K562 (cell line): ENCODE measurements around the gene TDRD10.

Experiments
- CTCF ChIP-seq, 3 experiments: IDR thresholded peaks in 2 of 3; conservative IDR thresholded peaks in 1 of 3; 2 replicates each; pipeline ENCODE4 v1.5.1; 2011 to 2012; ENCODE audit warnings: low read length in 3 of 3, mild to moderate bottlenecking in 3 of 3, control low read depth in 2 of 3, improper control_type of control experiment in 1 of 3, inconsistent platforms in 1 of 3, low read depth in 1 of 3, mixed read lengths in 1 of 3, moderate library complexity in 1 of 3; ENCODE audit not compliant: insufficient read depth in 2 of 3
- E2F5 ChIP-seq: sonication (generic); formaldehyde crosslinking; IDR thresholded peaks from 2 replicates; pipeline ENCODE4 v1.8.0; 2022; ENCODE audit warnings: mild to moderate bottlenecking, missing genetic modification reagents
- POLR2AphosphoS5 ChIP-seq: IDR thresholded peaks from 2 replicates; pipeline ENCODE4 v1.6.1; 2011; ENCODE audit warnings: mild to moderate bottlenecking, low read depth, low read length, moderate library complexity; ENCODE audit not compliant: control insufficient read depth, insufficient read depth
- SETDB1 ChIP-seq: IDR thresholded peaks from one replicate; pipeline ENCODE4 v1.6.1; 2012; ENCODE audit warnings: low read length, control low read depth, inconsistent platforms
- SRF ChIP-seq, 2 experiments: fragments of 250-450, 450-650 bp in 1 of 2; sonication (Bioruptor Pico) in 1 of 2; sonication (generic) in 1 of 2; formaldehyde crosslinking; IDR thresholded peaks; 2 replicates each; pipeline versions ENCODE4 v1.5.0 to v1.5.1; 2020 to 2022; ENCODE audit warnings: mild to moderate bottlenecking in 1 of 2, missing genetic modification reagents in 1 of 2

- no peak for TF ChIP-seq POLR2AphosphoS5
- TF ChIP-seq CTCF (IDR thresholded peaks at IDR 0.05 in 2 of 3, conservative IDR thresholded peaks at IDR 0.05 in 1 of 3; ENCODE audit: insufficient read depth in 2 of 3, low read depth in 1 of 3, low read length in 3 of 3) = no peak
- TF ChIP-seq SRF (CRISPR knock-in tag; IDR thresholded peaks at IDR 0.05) = no peak
- no peak for TF ChIP-seq SETDB1
- no peak for TF ChIP-seq E2F5 (CRISPR knock-in tag)
These were observed 25.2 kb upstream of the TDRD10 start for GRCh38 chr1:154476791-154477190.
